ENCODE data around the gene WFDC1.

The WFDC1 gene

DNA sequence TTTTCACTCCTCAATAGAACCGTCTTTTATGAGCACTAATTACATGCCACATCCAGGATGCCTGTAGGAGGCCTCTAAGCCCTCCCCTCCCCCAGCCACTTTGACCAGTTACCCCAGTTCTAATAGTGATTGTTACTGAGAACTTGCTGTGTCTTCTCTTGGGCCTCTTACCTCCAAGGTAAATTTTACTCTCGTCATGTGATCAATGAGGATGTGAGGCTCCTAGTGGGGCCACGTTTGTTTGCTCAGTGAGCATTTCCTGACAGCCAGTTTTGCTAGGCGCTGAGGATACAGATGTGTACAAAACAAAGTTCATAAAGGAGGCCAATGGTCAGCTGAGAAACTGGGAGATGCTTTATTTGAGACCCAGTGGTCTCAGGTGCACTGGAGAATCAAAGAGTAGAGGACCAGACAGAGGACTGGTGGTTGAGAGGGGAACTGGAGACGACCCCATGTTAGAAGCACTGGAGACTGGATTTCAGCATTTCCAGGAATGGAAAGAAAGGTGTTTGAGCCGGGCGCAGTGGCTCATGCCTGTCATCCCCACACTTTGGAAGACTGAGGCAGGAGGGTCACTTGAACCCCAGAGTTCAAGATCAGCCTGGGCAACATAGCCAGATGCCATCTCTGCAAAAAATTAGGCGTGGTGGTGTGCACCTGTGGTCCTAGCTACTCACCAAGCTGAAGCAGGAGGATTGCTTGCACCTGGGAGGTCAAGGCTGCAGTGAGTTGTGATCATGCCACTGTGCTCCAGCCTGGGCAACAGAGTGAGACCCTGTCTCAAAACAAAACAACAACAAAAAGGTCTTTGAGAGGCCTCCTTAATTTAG, 76.3 kb downstream of the WFDC1 start:
- no peak for DNase-seq (ENCODE audit: low spot score)

DNA sequence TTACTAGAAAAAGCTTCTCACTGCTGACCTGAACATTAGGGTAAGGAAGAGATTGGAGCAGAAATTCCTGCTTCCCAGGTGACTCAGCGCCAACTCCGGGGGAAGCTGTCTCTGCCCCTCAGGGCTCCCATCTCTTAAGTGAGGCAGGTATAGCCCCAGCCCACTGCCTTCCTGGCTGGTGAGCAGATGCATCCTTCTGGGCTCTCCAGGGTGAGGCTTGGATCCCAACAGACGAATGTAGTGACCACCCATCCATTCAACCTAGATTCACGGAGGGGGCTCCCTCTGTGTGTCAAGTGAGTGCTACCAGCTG, 76.8 kb downstream of the WFDC1 start:
- no peak overlapping the region for H3K4me3 ChIP-seq
- no peak overlapping the region for H3K27ac ChIP-seq
- TF ChIP-seq, protein P1, sequence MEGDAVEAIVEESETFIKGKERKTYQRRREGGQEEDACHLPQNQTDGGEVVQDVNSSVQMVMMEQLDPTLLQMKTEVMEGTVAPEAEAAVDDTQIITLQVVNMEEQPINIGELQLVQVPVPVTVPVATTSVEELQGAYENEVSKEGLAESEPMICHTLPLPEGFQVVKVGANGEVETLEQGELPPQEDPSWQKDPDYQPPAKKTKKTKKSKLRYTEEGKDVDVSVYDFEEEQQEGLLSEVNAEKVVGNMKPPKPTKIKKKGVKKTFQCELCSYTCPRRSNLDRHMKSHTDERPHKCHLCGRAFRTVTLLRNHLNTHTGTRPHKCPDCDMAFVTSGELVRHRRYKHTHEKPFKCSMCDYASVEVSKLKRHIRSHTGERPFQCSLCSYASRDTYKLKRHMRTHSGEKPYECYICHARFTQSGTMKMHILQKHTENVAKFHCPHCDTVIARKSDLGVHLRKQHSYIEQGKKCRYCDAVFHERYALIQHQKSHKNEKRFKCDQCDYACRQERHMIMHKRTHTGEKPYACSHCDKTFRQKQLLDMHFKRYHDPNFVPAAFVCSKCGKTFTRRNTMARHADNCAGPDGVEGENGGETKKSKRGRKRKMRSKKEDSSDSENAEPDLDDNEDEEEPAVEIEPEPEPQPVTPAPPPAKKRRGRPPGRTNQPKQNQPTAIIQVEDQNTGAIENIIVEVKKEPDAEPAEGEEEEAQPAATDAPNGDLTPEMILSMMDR (IDR thresholded peaks at IDR 0.05): no peak
- no peak for DNase-seq (ENCODE audit: low spot score)

More for the DNA sequence above, 76.3 kb downstream of the WFDC1 start:
- H3K4me3 ChIP-seq: no peak overlapping the region
- TF ChIP-seq, protein P1 (IDR thresholded peaks at IDR 0.05): no peak
- no peak overlapping the region for H3K27ac ChIP-seq

DNA sequence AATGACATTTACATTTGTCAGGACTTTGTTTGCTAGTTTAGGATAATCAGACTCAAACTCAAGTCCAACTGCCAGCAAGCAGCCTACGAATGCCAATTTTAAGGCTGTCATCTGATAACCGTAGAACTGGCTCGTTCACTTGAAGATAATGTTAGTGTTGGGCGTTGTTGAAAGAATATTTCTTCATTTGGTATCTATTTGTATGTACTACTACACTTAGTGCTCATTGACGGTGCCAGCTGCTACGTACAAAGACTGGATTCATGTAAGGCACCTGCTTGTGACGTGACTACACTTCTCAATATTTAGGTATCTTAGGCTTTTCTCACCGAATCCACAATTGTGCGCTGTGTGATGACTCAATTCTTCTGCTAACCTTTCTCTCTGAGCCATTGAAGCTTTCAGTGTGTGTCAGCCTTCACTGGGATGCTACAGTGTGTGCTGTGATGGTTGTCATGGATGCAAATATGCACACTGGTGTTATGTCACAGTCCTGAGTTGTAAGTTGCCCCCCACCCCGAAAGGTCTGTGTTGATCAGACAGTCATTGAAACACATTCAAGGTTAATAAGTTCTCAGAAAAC, 79.3 kb downstream of the WFDC1 start:
- no peak for DNase-seq (ENCODE audit: low spot score)
- TF ChIP-seq, protein P1 (IDR thresholded peaks at IDR 0.05): no peak
- H3K27ac ChIP-seq: no peak overlapping the region
- no peak overlapping the region for H3K4me3 ChIP-seq

DNA sequence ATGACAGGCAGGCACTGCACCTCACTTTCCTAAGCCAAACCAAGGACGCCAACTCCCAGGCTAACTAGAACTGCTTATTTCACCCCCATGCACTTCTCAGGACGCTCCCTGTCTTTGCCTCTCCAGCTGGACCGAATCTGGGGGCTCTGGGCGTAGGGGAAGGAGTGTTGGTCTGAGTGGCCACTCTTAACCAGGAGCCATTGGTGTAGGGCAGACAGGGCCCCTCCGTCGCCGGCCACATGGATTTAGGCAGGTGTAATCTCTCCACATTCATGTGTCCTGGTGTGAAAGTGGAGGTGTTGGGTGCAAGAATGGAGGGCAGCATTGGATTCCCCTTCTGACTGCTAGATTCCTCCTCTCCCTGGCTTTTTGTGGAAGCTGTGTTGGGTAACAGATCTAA, 83.4 kb downstream of the WFDC1 start:
- TF ChIP-seq, protein P1 (IDR thresholded peaks at IDR 0.05): no peak
- H3K4me3 ChIP-seq: no peak overlapping the region
- no peak overlapping the region for H3K27ac ChIP-seq
- DNase-seq (ENCODE audit: low spot score): no peak

DNA sequence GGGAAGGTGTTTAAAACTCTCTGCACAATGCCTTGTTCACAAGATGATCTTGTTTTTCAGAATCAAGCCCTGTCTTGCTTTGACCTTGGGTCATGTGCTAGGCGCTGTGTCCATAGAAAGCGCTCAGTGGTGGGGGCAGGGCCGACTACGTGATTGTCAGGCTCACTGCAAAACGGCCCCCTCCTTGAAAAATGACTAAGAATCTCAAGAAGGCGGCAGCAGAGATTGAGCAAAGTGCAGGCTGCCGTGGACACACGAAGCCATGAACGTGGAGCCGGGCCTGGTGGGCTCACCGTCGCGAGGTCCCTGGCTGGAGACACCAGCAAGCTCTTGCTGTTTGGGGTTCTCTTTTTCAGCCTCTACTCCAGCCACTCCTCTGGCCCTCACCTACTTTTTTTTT, 83.9 kb downstream of the WFDC1 start:
- TF ChIP-seq, protein P1 (IDR thresholded peaks at IDR 0.05): no peak
- H3K4me3 ChIP-seq: no peak overlapping the region
- no peak overlapping the region for H3K27ac ChIP-seq
- no peak for DNase-seq (ENCODE audit: low spot score)

DNA sequence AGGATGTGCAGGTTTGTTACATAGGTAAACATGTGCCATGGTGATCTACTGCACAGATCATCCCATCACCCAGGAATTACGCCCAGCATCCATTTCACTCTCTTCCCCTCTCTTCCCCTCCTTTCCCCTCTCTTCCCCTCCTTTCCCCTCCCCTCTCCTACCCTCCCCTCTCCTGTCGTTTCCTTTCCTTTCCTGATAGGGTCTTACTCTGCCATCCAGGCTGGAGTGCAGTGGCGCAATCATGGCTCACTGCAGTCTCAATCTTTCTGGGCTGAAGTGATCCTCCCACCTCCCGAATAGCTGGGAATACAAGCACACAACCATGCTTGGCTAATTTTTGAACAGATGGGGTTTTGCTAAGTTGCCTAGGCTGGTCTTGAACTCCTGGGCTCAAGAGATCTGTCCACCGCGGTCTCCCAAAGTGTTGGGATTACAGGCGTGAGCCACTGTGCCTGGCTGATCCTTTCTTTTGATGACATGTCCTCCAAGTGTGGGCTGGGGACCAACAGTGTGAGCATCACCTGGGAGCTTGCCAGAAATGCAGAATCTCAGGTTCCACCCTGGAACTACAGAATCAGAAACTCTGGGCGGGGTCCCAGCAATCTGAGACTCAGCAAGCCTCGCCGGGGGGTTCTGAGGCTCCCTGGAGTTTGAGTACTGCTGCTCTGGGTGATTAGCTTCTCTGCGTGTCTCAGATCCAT, 84.5 kb downstream of the WFDC1 start:
- no peak overlapping the region for H3K27ac ChIP-seq
- no peak for DNase-seq (ENCODE audit: low spot score)
- H3K4me3 ChIP-seq: no peak overlapping the region
- TF ChIP-seq, protein P1 (IDR thresholded peaks at IDR 0.05): no peak

Measured in coronary artery (tissue), 2 donors.